Measurements from ENCODE around the gene ATP2C2.

DNA sequence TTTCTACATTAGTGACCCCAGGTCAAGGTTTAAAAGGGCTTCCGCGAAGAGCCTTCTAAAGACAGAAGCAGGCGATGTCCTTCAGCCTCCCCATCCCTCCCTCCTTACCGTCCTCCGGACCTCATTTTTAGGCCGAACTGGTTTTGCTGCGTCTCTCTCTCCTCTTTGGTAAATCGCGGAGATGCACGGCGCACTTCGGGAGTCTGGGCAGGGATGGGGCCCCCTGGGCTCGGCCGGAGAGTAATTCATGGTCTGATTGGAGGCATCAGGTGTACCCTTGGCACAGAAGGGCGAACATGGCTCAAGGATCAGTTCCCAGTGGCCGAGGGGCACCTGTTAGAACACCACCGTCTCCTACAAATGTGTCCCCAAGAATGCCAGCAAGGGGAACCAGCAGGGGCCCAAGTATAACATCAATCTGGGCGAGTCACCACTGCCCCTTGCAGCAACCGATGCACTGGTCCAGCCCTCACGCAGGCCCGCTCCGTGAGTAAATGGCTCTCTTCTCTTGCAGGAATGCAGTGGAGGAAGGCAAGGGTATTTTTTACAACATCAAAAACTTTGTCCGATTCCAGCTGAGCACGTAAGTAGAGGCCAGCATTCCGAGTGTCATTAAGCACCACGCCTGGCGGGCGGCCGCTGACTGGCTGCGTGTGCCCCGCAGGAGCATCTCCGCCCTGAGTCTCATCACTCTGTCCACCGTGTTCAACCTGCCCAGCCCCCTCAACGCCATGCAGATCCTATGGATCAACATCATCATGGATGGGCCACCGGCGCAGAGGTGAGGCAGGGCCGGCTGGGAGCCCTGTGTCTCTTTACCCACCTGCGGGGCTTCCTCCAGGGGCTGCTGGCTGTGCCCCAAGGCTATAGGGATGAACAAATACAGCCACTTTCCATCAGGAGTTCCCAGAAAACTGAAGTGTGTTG lies 90.5 kb downstream of the ATP2C2 start:
- no peak for TF ChIP-seq POLR2AphosphoS5 (IDR thresholded peaks at IDR 0.05; ENCODE audit: borderline replicate concordance, low read depth, low read length)
- no peak for TF ChIP-seq EZH2 (IDR thresholded peaks at IDR 0.05)
- no peak for TF ChIP-seq FOXP2 (optimal IDR thresholded peaks at IDR 0.05; ENCODE audit: control extremely low read depth, extremely low read length, insufficient read depth)
